A549 (cell line): ENCODE measurements around the gene DDX27. TPM values are rescaled to one million over a fixed set of nuclear protein-coding genes. Genes with fewer than 3 reads are reported as not detected.

Source experiments
- ATAC-seq, 2 experiments: fragments of 200-7000 bp in 1 of 2; fragments of >200 bp in 1 of 2; cut with Nextera tagmentation in 1 of 2; cut with Tn5 transposase in 1 of 2; 3 replicates each; pipeline versions ENCODE4 v1.8.0 to v1.9.1; 2018 to 2020; ENCODE audit warnings: mild to moderate bottlenecking in 1 of 2, moderate library complexity in 1 of 2
- CTCF ChIA-PET: fragments of 300-600 bp; sonication (Branson Sonifier 250); formaldehyde crosslinking; extraction: SDS; loops from one replicate; lab custom pipeline; 2021; ENCODE audit warnings: antibody characterized with exemption, inconsistent platforms; lab: Yijun Ruan, JAX
- POLR2A ChIA-PET: fragments of 350-600 bp; formaldehyde crosslinking; extraction: SDS; loops from one replicate; lab custom pipeline; 2021; ENCODE audit warnings: antibody characterized with exemption, inconsistent platforms; lab: Yijun Ruan, JAX
- DNase-seq, 2 experiments: peaks; one replicate each; pipeline versions ENCODE4 v3.0.0 to v3.0.0-alpha.2; 2011 to 2016; ENCODE audit warnings: low read depth in 1 of 2, low spot score in 1 of 2
- FAIRE-seq: peaks from 2 replicates; lab custom pipeline; 2011; peaks lifted over from hg19 to GRCh38; lab: Jason Lieb, UNC
- H3K27ac ChIP-seq, 2 experiments: fragments of >200 bp; sonication (Bioruptor Twin); formaldehyde crosslinking; 3 replicates each; pipeline ENCODE4 v1.5.1; 2016 to 2017
- H3K4me1 ChIP-seq: fragments of >200 bp; sonication (Bioruptor Twin); formaldehyde crosslinking; 3 replicates; pipeline ENCODE4 v1.6.1; 2016
- H3K4me2 ChIP-seq: fragments of >200 bp; sonication (Bioruptor Twin); formaldehyde crosslinking; 3 replicates; pipeline ENCODE4 v1.6.1; 2016
- H3K4me3 ChIP-seq: fragments of >200 bp; sonication (Bioruptor Twin); formaldehyde crosslinking; 3 replicates; pipeline ENCODE4 v1.5.1; 2016
- H3K9me3 ChIP-seq: fragments of >200 bp; sonication (Bioruptor Twin); formaldehyde crosslinking; 3 replicates; pipeline ENCODE4 v1.6.1; 2016
- CBX8 ChIP-seq: fragments of 200-600 bp; sonication (generic); IDR thresholded peaks from 2 replicates; pipeline ENCODE4 v1.6.1; 2016
- CHD2 ChIP-seq: fragments of 150-350 bp; IDR thresholded peaks from 2 replicates; pipeline ENCODE4 v1.6.1; 2014; ENCODE audit warnings: low read length; ENCODE audit not compliant: partially characterized antibody
- ELK1 ChIP-seq: fragments of 150-350 bp; IDR thresholded peaks from 2 replicates; pipeline ENCODE4 v1.6.1; 2014; ENCODE audit warnings: low read depth, mild to moderate bottlenecking, low read length
- HEYL ChIP-seq: fragments of 250-450 bp; sonication (Bioruptor Pico); IDR thresholded peaks from 2 replicates; pipeline ENCODE4 v1.8.0; 2021; ENCODE audit warnings: mild to moderate bottlenecking, moderate library complexity
- HMGXB4 ChIP-seq: fragments of 250-450 bp; sonication (Bioruptor Pico); IDR thresholded peaks from 2 replicates; pipeline ENCODE4 v1.5.0; 2021; ENCODE audit warnings: mild to moderate bottlenecking, moderate library complexity, borderline replicate concordance
- HOXB5 ChIP-seq: fragments of 250-450 bp; sonication (Bioruptor Pico); IDR thresholded peaks from 2 replicates; pipeline ENCODE4 v1.5.0; 2020; ENCODE audit warnings: mild to moderate bottlenecking, moderate library complexity
- JUNB ChIP-seq: fragments of >200 bp; sonication (Bioruptor Twin); formaldehyde crosslinking; IDR thresholded peaks from 2 replicates; pipeline ENCODE4 v1.6.1; 2016
- KDM5A ChIP-seq: fragments of 200-600 bp; sonication (generic); IDR thresholded peaks from 2 replicates; pipeline ENCODE4 v1.6.1; 2016; ENCODE audit warnings: antibody characterized with exemption, mild to moderate bottlenecking
- NFE2L2 ChIP-seq: fragments of 150-350 bp; conservative IDR thresholded peaks from 2 replicates; pipeline ENCODE4 v1.6.1; 2014; ENCODE audit warnings: low read length
- POLR2AphosphoS2 ChIP-seq: conservative IDR thresholded peaks from 2 replicates; pipeline ENCODE4 v1.6.1; 2012; ENCODE audit warnings: low read length, improper control_type of control experiment, inconsistent platforms
- RARB ChIP-seq: fragments of 250-450 bp; sonication (Bioruptor Pico); IDR thresholded peaks from 2 replicates; pipeline ENCODE4 v1.8.0; 2021; ENCODE audit warnings: mild to moderate bottlenecking, moderate library complexity
- RCOR1 ChIP-seq: fragments of 150-350 bp; IDR thresholded peaks from 2 replicates; pipeline ENCODE4 v1.6.1; 2014; ENCODE audit warnings: antibody characterized with exemption, low read length, low read depth
- SMC3 ChIP-seq: fragments of >200 bp; sonication (Bioruptor Twin); formaldehyde crosslinking; IDR thresholded peaks from 3 replicates; pipeline ENCODE4 v1.6.1; 2018; ENCODE audit warnings: inconsistent platforms
- SREBF2 ChIP-seq: fragments of 450-650 bp; IDR thresholded peaks from 2 replicates; pipeline ENCODE4 v1.6.1; 2014; ENCODE audit warnings: mild to moderate bottlenecking, moderate library complexity
- ZSCAN20 ChIP-seq: fragments of 250-450 bp; sonication (Bioruptor Pico); IDR thresholded peaks from 2 replicates; pipeline ENCODE4 v1.8.0; 2022; ENCODE audit warnings: mild to moderate bottlenecking, moderate library complexity
- WGBS: methylation state at CpG from one replicate; pipeline ENCODE4 v1.1.6; 2017; ENCODE audit errors: missing lambda C conversion rate; 5-methylcytosine and 5-hydroxymethylcytosine counted together
- polyA plus RNA-seq, 4 experiments: library from polyadenylated mRNA; depleted of rRNA in 3 of 4; stranded (reverse); fragments of >200 nt; fragmentation: RNase III in 1 of 4; extraction: RNeasy Plus Mini Kit Qiagen cat#74134 plus additional on column Dnase treatment in 1 of 4; gene quantifications; 2 replicates in 3 of 4; 3 replicates in 1 of 4; pipeline ENCODE4 v1.2.3, GENCODE V29; 2011 to 2017
- TF ChIP-seq, protein P1 (sequence below): fragments of >200 bp; sonication (Bioruptor Twin); formaldehyde crosslinking; IDR thresholded peaks from 3 replicates; pipeline ENCODE4 v1.6.1; 2016
- TF ChIP-seq, protein P2 (sequence below): fragments of 450-650 bp; IDR thresholded peaks from 2 replicates; pipeline ENCODE4 v1.6.1; 2014; ENCODE audit warnings: antibody characterized with exemption
- TF ChIP-seq, protein P3 (sequence below): fragments of 250-450 bp; sonication (Bioruptor Pico); IDR thresholded peaks from 2 replicates; pipeline ENCODE4 v1.5.0; 2020; ENCODE audit warnings: low read depth, mild to moderate bottlenecking, moderate library complexity

DDX27 gene
- polyA plus RNA-seq, 2 of the 4 experiments (the other 2 are of a cell fraction): 69.3 TPM

- Histone ChIP-seq H3K4me2 (no peak overlapping the region), H3K4me3 (no peak overlapping the region), H3K27ac (no peak overlapping the region), H3K9me3 (no peaks in the 10 kb centered on the region), H3K4me1 (peaks cover 13% of the 10 kb centered on the region)
- WGBS: 99% methylated on average over 2 of the region's 2 CpGs
- CTCF ChIA-PET: interaction anchor here (4.3 kb wide), 1 partner anchor 47 kb away, joined by 23 read pairs; no protein-coding TSS in a partner anchor
- TF ChIP-seq ZSCAN20 (CRISPR knock-in tag) (no peak), JUNB (no peak), CHD2 (no peak), ELK1 (no peak), KDM5A (no peak), POLR2AphosphoS2 (no peak), HOXB5 (CRISPR knock-in tag) (no peak), SREBF2 (no peak), NFE2L2 (no peak), RARB (CRISPR knock-in tag) (no peak)
- TF ChIP-seq, protein P1, sequence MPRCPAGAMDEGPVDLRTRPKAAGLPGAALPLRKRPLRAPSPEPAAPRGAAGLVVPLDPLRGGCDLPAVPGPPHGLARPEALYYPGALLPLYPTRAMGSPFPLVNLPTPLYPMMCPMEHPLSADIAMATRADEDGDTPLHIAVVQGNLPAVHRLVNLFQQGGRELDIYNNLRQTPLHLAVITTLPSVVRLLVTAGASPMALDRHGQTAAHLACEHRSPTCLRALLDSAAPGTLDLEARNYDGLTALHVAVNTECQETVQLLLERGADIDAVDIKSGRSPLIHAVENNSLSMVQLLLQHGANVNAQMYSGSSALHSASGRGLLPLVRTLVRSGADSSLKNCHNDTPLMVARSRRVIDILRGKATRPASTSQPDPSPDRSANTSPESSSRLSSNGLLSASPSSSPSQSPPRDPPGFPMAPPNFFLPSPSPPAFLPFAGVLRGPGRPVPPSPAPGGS: no peak
- TF ChIP-seq, protein P2, sequence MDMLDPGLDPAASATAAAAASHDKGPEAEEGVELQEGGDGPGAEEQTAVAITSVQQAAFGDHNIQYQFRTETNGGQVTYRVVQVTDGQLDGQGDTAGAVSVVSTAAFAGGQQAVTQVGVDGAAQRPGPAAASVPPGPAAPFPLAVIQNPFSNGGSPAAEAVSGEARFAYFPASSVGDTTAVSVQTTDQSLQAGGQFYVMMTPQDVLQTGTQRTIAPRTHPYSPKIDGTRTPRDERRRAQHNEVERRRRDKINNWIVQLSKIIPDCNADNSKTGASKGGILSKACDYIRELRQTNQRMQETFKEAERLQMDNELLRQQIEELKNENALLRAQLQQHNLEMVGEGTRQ: no peak
- POLR2A ChIA-PET: no interaction called here
- FAIRE-seq (no peak), ATAC-seq (no peak), DNase-seq (no peak)
Observed at GRCh38 chr20:49169547-49169946, 49.7 kb upstream of the DDX27 start.

DNA sequence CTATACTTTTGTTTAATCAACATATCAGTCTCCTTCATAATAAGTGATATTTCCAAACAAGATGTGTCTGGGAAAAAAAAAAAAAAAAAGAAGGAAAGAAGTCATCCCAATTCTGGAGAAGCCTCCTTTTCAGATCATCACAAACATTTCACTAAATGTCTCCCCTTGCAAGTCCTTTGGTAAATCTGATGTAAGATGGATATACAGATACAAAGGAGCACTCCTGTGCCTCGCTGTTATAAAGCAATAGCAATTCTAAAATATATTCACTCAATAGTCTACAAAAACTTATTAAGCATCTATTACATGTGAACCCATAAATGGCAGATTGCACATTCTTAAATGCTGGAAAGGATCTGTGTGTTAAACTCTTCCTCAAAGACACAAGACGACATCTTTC lies 48.5 kb upstream of the DDX27 start:
- ChIA-PET POLR2A (no interaction called here), CTCF (no interaction called here)
- DNase-seq (no peak), ATAC-seq (no peak), FAIRE-seq (no peak)
- no peak overlapping the region for H3K4me3 ChIP-seq
- 92% methylated on average over 2 of the region's 2 CpGs for WGBS
- TF ChIP-seq CHD2 (no peak), SMC3 (no peak), HMGXB4 (CRISPR knock-in tag) (no peak), RARB (CRISPR knock-in tag) (no peak), HEYL (no peak), CBX8 (no peak), RCOR1 (no peak)
- TF ChIP-seq, protein P3, sequence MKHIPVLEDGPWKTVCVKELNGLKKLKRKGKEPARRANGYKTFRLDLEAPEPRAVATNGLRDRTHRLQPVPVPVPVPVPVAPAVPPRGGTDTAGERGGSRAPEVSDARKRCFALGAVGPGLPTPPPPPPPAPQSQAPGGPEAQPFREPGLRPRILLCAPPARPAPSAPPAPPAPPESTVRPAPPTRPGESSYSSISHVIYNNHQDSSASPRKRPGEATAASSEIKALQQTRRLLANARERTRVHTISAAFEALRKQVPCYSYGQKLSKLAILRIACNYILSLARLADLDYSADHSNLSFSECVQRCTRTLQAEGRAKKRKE (CRISPR knock-in tag): no peak
- TF ChIP-seq, protein P1: no peak
- peaks cover 13% of the 10 kb centered on the region for H3K4me1 ChIP-seq
- no peak overlapping the region for H3K27ac ChIP-seq
- no peak overlapping the region for H3K4me2 ChIP-seq
- H3K9me3 ChIP-seq: no peaks in the 10 kb centered on the region
